Natural killer cell (primary cell): ENCODE data around the gene SHISA3. TPM values are rescaled to one million over a fixed set of nuclear protein-coding genes. Genes with fewer than 3 reads are reported as not detected.
A peak's percentile ranks its signal among the peaks of the same experiment; 100 is the strongest.

Experiments used
- ATAC-seq, 3 donors: fragments of 150-1000 bp in 2 of 3; fragments of 200-7000 bp in 1 of 3; cut with Tn5 transposase; 1 replicate in 1 of 3; 2 replicates in 2 of 3; pipeline ENCODE4 v1.10.0; 2021; ENCODE audit warnings: mild to moderate bottlenecking in 2 of 3, moderate library complexity in 2 of 3
- DNase-seq, 2 donors: peaks; one replicate each; pipeline versions ENCODE4 v3.0.0 to v3.0.0-alpha.2; 2013 to 2021; ENCODE audit warnings: mixed read lengths in 1 of 2
- H3K27ac ChIP-seq: one replicate; pipeline ENCODE4 v1.5.1; 2013; ENCODE audit warnings: mild to moderate bottlenecking, low read length
- H3K27me3 ChIP-seq: one replicate; pipeline ENCODE4 v1.6.1; 2013; ENCODE audit warnings: low read length; ENCODE audit not compliant: control insufficient read depth, insufficient read depth
- H3K36me3 ChIP-seq: one replicate; pipeline ENCODE4 v1.6.1; 2013; ENCODE audit warnings: low read length; ENCODE audit not compliant: control insufficient read depth, insufficient read depth
- H3K4me1 ChIP-seq: one replicate; pipeline ENCODE4 v1.6.1; 2013; ENCODE audit warnings: low read length; ENCODE audit not compliant: control insufficient read depth, insufficient read depth
- H3K4me3 ChIP-seq: one replicate; pipeline ENCODE4 v1.5.1; 2013; ENCODE audit warnings: low read length
- H3K9me3 ChIP-seq: one replicate; pipeline ENCODE4 v1.6.1; 2013; ENCODE audit warnings: low read length; ENCODE audit not compliant: control insufficient read depth, insufficient read depth
- H3K27ac Mint-ChIP-seq, 2 donors: one replicate each; pipeline ENCODE4 v1.8.0; 2022; ENCODE audit warnings: mild to moderate bottlenecking in 2 of 2, mixed read lengths in 2 of 2, moderate library complexity in 1 of 2
- H3K27me3 Mint-ChIP-seq, 2 donors: one replicate each; pipeline ENCODE4 v1.8.0; 2022; ENCODE audit warnings: low read depth in 2 of 2, mixed read lengths in 2 of 2
- H3K36me3 Mint-ChIP-seq: one replicate; pipeline ENCODE4 v1.8.0; 2022; ENCODE audit warnings: mixed read lengths
- H3K4me1 Mint-ChIP-seq, 2 donors: one replicate each; pipeline ENCODE4 v1.8.0; 2022; ENCODE audit warnings: mixed read lengths in 2 of 2
- H3K4me3 Mint-ChIP-seq: one replicate; pipeline ENCODE4 v1.8.0; 2022; ENCODE audit warnings: mild to moderate bottlenecking, moderate library complexity, mixed read lengths
- H3K9me3 Mint-ChIP-seq, 2 donors: one replicate each; pipeline ENCODE4 v1.8.0; 2022; ENCODE audit warnings: mixed read lengths in 2 of 2
- WGBS: methylation state at CpG from one replicate; pipeline ENCODE4 v1.1.7; 2013; ENCODE audit warnings: missing lambda C conversion rate; ENCODE audit not compliant: insufficient coverage; 5-methylcytosine and 5-hydroxymethylcytosine counted together
- intact Hi-C: fragments of 100-400 bp; cut with micrococcal nuclease; formaldehyde crosslinking; loops from one replicate; pipeline ENCODE4 v1.14.2; 2022
- total RNA-seq, 4 donors: library from RNA; stranded (reverse); fragments of 120-200 nt in 1 of 4; gene quantifications; one replicate each; pipeline versions ENCODE4 v1.2.3 to v1.2.4, GENCODE V29; 2013 to 2022
- TF ChIP-seq, protein P1 (sequence below): fragments of 200-600 bp; IDR thresholded peaks from one replicate; pipeline ENCODE4 v1.8.0; 2022; ENCODE audit warnings: antibody characterized with exemption

Gene SHISA3
- total RNA-seq, 3 donors from 2014 or later (not counting 1 experiment from before 2014, with no cell fraction given): not detected

GRCh38 chr4:42412251-42412650 lies 15.0 kb downstream of the SHISA3 start:
- Histone ChIP-seq H3K4me1 (no peaks in the 10 kb centered on the region), H3K9me3 (no peaks in the 10 kb centered on the region), H3K27me3 (no peaks in the 10 kb centered on the region), H3K4me3 (no peak overlapping the region), H3K27ac (no peak overlapping the region), H3K36me3 (peaks cover 39% of the 10 kb centered on the region)
- peaks cover 0 to 11% of the 10 kb centered on the region in 2 donors for H3K4me1 Mint-ChIP-seq
- ATAC-seq: no peak
- peaks cover 21% of the 10 kb centered on the region for H3K36me3 Mint-ChIP-seq
- DNase-seq: no peak
- 100% methylated on average over 2 of the region's 2 CpGs for WGBS
- intact Hi-C loops: no loop called here
- TF ChIP-seq, protein P1, sequence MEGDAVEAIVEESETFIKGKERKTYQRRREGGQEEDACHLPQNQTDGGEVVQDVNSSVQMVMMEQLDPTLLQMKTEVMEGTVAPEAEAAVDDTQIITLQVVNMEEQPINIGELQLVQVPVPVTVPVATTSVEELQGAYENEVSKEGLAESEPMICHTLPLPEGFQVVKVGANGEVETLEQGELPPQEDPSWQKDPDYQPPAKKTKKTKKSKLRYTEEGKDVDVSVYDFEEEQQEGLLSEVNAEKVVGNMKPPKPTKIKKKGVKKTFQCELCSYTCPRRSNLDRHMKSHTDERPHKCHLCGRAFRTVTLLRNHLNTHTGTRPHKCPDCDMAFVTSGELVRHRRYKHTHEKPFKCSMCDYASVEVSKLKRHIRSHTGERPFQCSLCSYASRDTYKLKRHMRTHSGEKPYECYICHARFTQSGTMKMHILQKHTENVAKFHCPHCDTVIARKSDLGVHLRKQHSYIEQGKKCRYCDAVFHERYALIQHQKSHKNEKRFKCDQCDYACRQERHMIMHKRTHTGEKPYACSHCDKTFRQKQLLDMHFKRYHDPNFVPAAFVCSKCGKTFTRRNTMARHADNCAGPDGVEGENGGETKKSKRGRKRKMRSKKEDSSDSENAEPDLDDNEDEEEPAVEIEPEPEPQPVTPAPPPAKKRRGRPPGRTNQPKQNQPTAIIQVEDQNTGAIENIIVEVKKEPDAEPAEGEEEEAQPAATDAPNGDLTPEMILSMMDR: no peak
- H3K4me3 Mint-ChIP-seq: no peak overlapping the region
- H3K27me3 Mint-ChIP-seq: no peaks in the 10 kb centered on the region
- H3K9me3 Mint-ChIP-seq: no peaks in the 10 kb centered on the region
- H3K27ac Mint-ChIP-seq: no peak overlapping the region

DNA sequence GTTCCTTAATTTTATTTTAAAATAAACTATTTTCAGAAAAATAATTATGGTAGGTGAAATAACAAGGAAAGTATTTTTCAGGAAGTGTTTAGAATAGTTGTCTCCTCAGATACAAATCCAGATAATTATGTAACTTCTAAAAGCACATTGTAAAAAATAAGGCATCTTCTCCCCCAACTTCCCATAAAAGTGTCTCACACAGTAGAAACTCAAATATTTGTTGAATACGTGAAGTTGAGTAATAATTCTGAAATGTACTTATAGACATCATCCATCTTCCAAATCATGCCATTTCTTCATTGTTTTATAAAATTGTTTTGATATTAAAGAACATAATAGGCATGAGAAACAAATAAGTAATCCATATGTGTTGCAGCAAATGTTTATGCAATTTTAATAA lies 18.0 kb downstream of the SHISA3 start:
- no peaks in the 10 kb centered on the region for H3K9me3 ChIP-seq
- no CpG with 5 or more reads among the region's 1 CpG for WGBS
- no peaks in the 10 kb centered on the region for H3K27me3 Mint-ChIP-seq

GRCh38 chr4:42416017-42416416 lies 18.7 kb downstream of the SHISA3 start:
- peak overlapping the region in 1 of 2 donors; percentile 43 for H3K27ac Mint-ChIP-seq
- peaks cover 18% of the 10 kb centered on the region for H3K36me3 Mint-ChIP-seq

More for the DNA sequence above, 18.0 kb downstream of the SHISA3 start:
- Mint-ChIP-seq H3K4me1 (peaks cover 0 to 11% of the 10 kb centered on the region in 2 donors), H3K36me3 (peaks cover 21% of the 10 kb centered on the region), H3K27ac (no peak overlapping the region), H3K4me3 (no peak overlapping the region), H3K9me3 (no peaks in the 10 kb centered on the region)
- TF ChIP-seq, protein P1: no peak
- DNase-seq: no peak
- Histone ChIP-seq H3K27me3 (no peaks in the 10 kb centered on the region), H3K36me3 (peaks cover 53% of the 10 kb centered on the region), H3K4me3 (no peak overlapping the region), H3K4me1 (no peaks in the 10 kb centered on the region), H3K27ac (no peak overlapping the region)
- ATAC-seq: no peak
- intact Hi-C loops: no loop called here

More at GRCh38 chr4:42416017-42416416, 18.7 kb downstream of the SHISA3 start:
- no peak for ATAC-seq
- Mint-ChIP-seq H3K4me1 (peaks cover 0 to 8% of the 10 kb centered on the region in 2 donors), H3K27me3 (no peaks in the 10 kb centered on the region), H3K4me3 (no peak overlapping the region), H3K9me3 (no peaks in the 10 kb centered on the region)
- Histone ChIP-seq H3K36me3 (peaks cover 54% of the 10 kb centered on the region), H3K27me3 (no peaks in the 10 kb centered on the region), H3K4me1 (no peaks in the 10 kb centered on the region), H3K4me3 (no peak overlapping the region), H3K9me3 (no peaks in the 10 kb centered on the region), H3K27ac (no peak overlapping the region)
- intact Hi-C loops: no loop called here
- 68% methylated on average over 2 of the region's 3 CpGs for WGBS
- no peak for DNase-seq
- TF ChIP-seq, protein P1: no peak
